Kidney epithelial cell (primary cell): ENCODE measurements around the gene RAI14. TPM values are rescaled to one million over a fixed set of nuclear protein-coding genes. Genes with fewer than 3 reads are reported as not detected.

ENCODE experiments used
- DNase-seq: peaks from one replicate; pipeline ENCODE4 v3.0.0-alpha.2; 2010; ENCODE audit warnings: low read depth
- H3K27me3 ChIP-seq: 2 replicates; pipeline ENCODE4 v1.6.0; 2011; ENCODE audit warnings: low read length; ENCODE audit not compliant: control insufficient read depth, insufficient read depth
- H3K36me3 ChIP-seq: 2 replicates; pipeline ENCODE4 v1.5.1; 2011; ENCODE audit warnings: low read length; ENCODE audit not compliant: control insufficient read depth, insufficient read depth
- H3K4me3 ChIP-seq: 2 replicates; pipeline ENCODE4 v1.5.1; 2011; ENCODE audit warnings: low read depth, mild to moderate bottlenecking, control low read depth, low read length
- CTCF ChIP-seq: IDR thresholded peaks from 2 replicates; pipeline ENCODE4 v1.5.1; 2011; ENCODE audit warnings: mild to moderate bottlenecking, moderate library complexity, low read length, control low read depth, inconsistent platforms; ENCODE audit not compliant: insufficient read depth, poor library complexity, severe bottlenecking
- total RNA-seq: library from RNA; depleted of rRNA; stranded (reverse); fragments of >200 nt; gene quantifications from 2 replicates; pipeline ENCODE4 v1.2.3, GENCODE V29; 2015

RAI14 gene
- total RNA-seq, 1 donor from 2014 or later, result 116 TPM

GRCh38 chr5:34842554-34842953, 186.4 kb downstream of the RAI14 start:
- no peak for DNase-seq
- Histone ChIP-seq H3K36me3 (no peaks in the 10 kb centered on the region), H3K4me3 (no peak overlapping the region), H3K27me3 (no peaks in the 10 kb centered on the region)
- TF ChIP-seq CTCF, result no peak

GRCh38 chr5:34843497-34843896, 187.4 kb downstream of the RAI14 start:
- no peaks in the 10 kb centered on the region for H3K27me3 ChIP-seq
- DNase-seq, result no peak
- H3K36me3 ChIP-seq, result no peaks in the 10 kb centered on the region
- H3K4me3 ChIP-seq, result no peak overlapping the region
- no peak for TF ChIP-seq CTCF

- TF ChIP-seq CTCF, result no peak
- H3K4me3 ChIP-seq, result no peak overlapping the region
Measured at GRCh38 chr5:34844106-34844505, 188.0 kb downstream of the RAI14 start.

GRCh38 chr5:34844999-34845398, 188.9 kb downstream of the RAI14 start:
- no peaks in the 10 kb centered on the region for H3K36me3 ChIP-seq

More at GRCh38 chr5:34844106-34844505, 188.0 kb downstream of the RAI14 start:
- Histone ChIP-seq H3K27me3 (no peaks in the 10 kb centered on the region), H3K36me3 (no peaks in the 10 kb centered on the region)
- no peak for DNase-seq

GRCh38 chr5:34847056-34847455, 190.9 kb downstream of the RAI14 start:
- DNase-seq, result no peak
- Histone ChIP-seq H3K36me3 (no peaks in the 10 kb centered on the region), H3K4me3 (no peak overlapping the region), H3K27me3 (no peaks in the 10 kb centered on the region)
- TF ChIP-seq CTCF, result no peak

More at GRCh38 chr5:34844999-34845398, 188.9 kb downstream of the RAI14 start:
- H3K27me3 ChIP-seq, result no peaks in the 10 kb centered on the region
- TF ChIP-seq CTCF, result no peak
- DNase-seq, result no peak
- H3K4me3 ChIP-seq, result no peak overlapping the region

- DNase-seq, result no peak
- no peak overlapping the region for H3K4me3 ChIP-seq
- H3K36me3 ChIP-seq, result no peaks in the 10 kb centered on the region
- no peaks in the 10 kb centered on the region for H3K27me3 ChIP-seq
- no peak for TF ChIP-seq CTCF
Measured at GRCh38 chr5:34847552-34847951, 191.4 kb downstream of the RAI14 start.
